ENCODE data around the gene KLF4.

KLF4 gene

GRCh38 chr9:107455425-107456135 is 34.0 kb downstream of the KLF4 start:
- DNase-seq (ENCODE audit: low read depth in 2 of 3, low spot score in 1 of 3), result no peak

GRCh38 chr9:107453479-107453878 is 36.1 kb downstream of the KLF4 start:
- no peak for DNase-seq (ENCODE audit: low read depth in 2 of 3, low spot score in 1 of 3)

GRCh38 chr9:107447834-107448233 is 41.7 kb downstream of the KLF4 start:
- DNase-seq (ENCODE audit: low read depth in 2 of 3, low spot score in 1 of 3), result no peak

- DNase-seq (ENCODE audit: low read depth in 2 of 3, low spot score in 1 of 3), result no peak
Observed at GRCh38 chr9:107447081-107447480, 42.5 kb downstream of the KLF4 start.

- no peak for DNase-seq (ENCODE audit: low read depth in 2 of 3, low spot score in 1 of 3)
Observed at GRCh38 chr9:107446491-107446890, 43.1 kb downstream of the KLF4 start.

- no peak for DNase-seq (ENCODE audit: low read depth in 2 of 3, low spot score in 1 of 3)
Observed at GRCh38 chr9:107443786-107444185, 45.8 kb downstream of the KLF4 start.

- no peak for DNase-seq (ENCODE audit: low read depth in 2 of 3, low spot score in 1 of 3)
Observed at GRCh38 chr9:107439991-107440456, 49.5 kb downstream of the KLF4 start.

GRCh38 chr9:107438211-107439031 is 51.1 kb downstream of the KLF4 start:
- DNase-seq (ENCODE audit: low read depth in 2 of 3, low spot score in 1 of 3), result no peak

GRCh38 chr9:107437716-107438115 is 51.9 kb downstream of the KLF4 start:
- no peak for DNase-seq (ENCODE audit: low read depth in 2 of 3, low spot score in 1 of 3)

- DNase-seq (ENCODE audit: low read depth in 2 of 3, low spot score in 1 of 3), result no peak
Observed at GRCh38 chr9:107435415-107435814, 54.2 kb downstream of the KLF4 start.
